HUES6 (cell line): Measurements from ENCODE around the gene NDUFA5.

Experiments
- H3K27ac ChIP-seq: 2 replicates; pipeline ENCODE4 v1.7.0; 2013; ENCODE audit warnings: low read depth, mild to moderate bottlenecking, low read length, inconsistent platforms
- H3K27me3 ChIP-seq: 2 replicates; pipeline ENCODE4 v1.6.1; 2013; ENCODE audit warnings: low read length; ENCODE audit not compliant: control insufficient read depth, insufficient read depth
- H3K36me3 ChIP-seq: 2 replicates; pipeline ENCODE4 v1.6.1; 2013; ENCODE audit warnings: low read length; ENCODE audit not compliant: control insufficient read depth, insufficient read depth
- H3K4me1 ChIP-seq: 2 replicates; pipeline ENCODE4 v1.6.1; 2013; ENCODE audit warnings: low read length; ENCODE audit not compliant: control insufficient read depth, insufficient read depth
- H3K4me3 ChIP-seq: 2 replicates; pipeline ENCODE4 v1.5.1; 2013; ENCODE audit warnings: low read depth, low read length
- H3K9ac ChIP-seq: one replicate; pipeline ENCODE4 v1.6.1; 2013; ENCODE audit warnings: mild to moderate bottlenecking, low read length
- H3K9me3 ChIP-seq: 2 replicates; pipeline ENCODE4 v1.6.1; 2013; ENCODE audit warnings: low read depth, low read length; ENCODE audit not compliant: control insufficient read depth, insufficient read depth

NDUFA5 gene

DNA sequence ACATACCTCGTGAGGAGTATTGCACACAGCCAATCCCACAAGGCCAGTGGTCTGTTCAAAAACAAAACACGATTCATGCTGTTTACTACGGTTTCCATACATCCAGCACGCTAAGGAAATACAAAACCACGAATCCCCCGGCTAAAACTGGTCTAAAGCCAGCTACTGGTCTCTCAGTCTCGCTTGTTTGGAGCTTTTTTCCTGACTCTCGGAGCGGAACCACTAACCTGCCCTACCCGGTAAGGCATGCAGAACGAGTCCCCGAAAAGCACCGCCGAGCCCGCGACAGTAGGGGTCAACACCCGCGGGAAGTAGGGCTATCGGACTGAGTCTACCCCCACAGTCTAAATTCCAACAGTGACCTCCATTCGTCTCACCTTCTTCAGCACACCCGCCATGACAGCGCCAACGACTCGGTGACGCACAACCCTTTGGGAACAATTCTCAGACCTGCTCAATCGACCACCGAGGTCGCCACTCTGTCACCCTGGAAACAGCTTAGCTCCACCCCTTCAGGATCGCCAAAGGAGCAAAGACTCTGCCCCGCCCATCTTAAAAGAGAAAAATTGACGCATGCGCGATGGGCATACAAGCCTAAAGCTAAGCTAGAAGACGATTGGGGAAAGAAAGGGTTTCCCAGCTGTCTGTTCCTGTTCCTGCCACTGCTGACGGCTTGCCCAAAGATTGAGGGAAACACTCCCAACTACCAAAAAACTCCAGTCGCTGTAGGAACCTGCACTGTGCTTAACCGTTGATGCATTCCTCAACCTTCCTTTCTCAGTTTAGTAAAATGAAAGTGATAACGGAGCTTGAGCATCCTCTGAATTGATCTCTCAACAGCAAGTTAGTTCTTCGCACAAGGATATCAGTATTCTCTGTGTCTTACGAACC, at the start of gene NDUFA5:
TSS of gene NDUFA5 (minus strand) at position 421 of the 891 bp plus-strand sequence. CDS start at position 398, 23 bp downstream.
- peak within 1 kb of the TSS; percentile 90 for H3K9ac ChIP-seq
- peaks cover 3% of the 10 kb centered on the region; the same call in 1 of the 2 replicates for H3K4me1 ChIP-seq
- no peaks in the 10 kb centered on the region for H3K27me3 ChIP-seq
- H3K9me3 ChIP-seq = no peaks in the 10 kb centered on the region
- peak within 1 kb of the TSS; percentile 39; the same call in 1 of the 2 replicates for H3K27ac ChIP-seq
- peak within 1 kb of the TSS; percentile 89 for H3K4me3 ChIP-seq
- peaks cover 24% of the 10 kb centered on the region for H3K36me3 ChIP-seq

DNA sequence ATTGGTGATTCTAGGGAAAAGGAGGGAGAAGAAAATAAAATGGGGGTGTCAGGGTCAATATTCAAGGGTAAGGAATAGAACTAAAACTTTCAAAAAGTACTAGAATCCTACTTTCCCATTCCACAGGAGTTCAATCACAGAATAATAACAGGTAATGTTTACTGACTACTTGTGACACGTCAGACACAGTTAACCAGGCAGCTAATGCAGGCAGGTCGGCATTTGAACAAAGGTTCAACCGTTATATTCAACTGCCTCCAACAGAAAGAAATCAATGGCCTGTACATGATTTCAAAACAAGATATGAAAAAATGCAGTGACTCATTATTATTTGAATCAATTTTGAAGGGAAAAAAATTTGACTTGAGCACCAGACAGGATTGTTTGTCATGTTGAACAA, 47.1 kb upstream of the NDUFA5 start:
- no peaks in the 10 kb centered on the region for H3K4me1 ChIP-seq
- no peak overlapping the region for H3K4me3 ChIP-seq
- H3K9me3 ChIP-seq = no peaks in the 10 kb centered on the region
- H3K27ac ChIP-seq = no peak overlapping the region
- H3K36me3 ChIP-seq = no peaks in the 10 kb centered on the region
- no peak overlapping the region for H3K9ac ChIP-seq
- no peaks in the 10 kb centered on the region for H3K27me3 ChIP-seq

DNA sequence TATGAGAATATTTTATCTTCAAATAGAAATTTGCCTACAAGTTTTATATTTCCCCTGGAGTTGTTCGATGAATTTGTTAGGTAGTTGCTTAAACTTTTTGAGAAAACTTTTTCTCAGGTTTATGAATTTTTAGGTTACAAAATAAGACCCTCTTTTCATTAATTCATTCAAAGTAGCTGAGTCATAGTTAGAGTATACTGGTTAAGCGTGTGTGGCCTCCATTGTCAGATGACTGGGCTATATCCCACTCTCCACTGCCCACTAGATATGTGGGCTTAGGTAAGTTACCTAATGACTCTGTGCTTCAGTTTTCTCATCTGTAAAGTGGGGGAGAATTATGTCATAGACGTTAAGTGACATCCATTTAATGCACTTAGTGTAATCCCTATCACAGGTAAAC, 45.0 kb upstream of the NDUFA5 start:
- Histone ChIP-seq H3K27me3 (no peaks in the 10 kb centered on the region), H3K27ac (no peak overlapping the region), H3K36me3 (no peaks in the 10 kb centered on the region), H3K4me3 (no peak overlapping the region), H3K9me3 (no peaks in the 10 kb centered on the region), H3K9ac (no peak overlapping the region), H3K4me1 (no peaks in the 10 kb centered on the region)

GRCh38 chr7:123601530-123601929, 43.9 kb upstream of the NDUFA5 start, which contains the start of gene ASB15:
ASB15 (plus strand) TSS chr7:123601821; CDS start chr7:123614503, 12,682 bp downstream.
- H3K9ac ChIP-seq = no peak within 1 kb of the TSS
- no peaks in the 10 kb centered on the region for H3K36me3 ChIP-seq
- H3K27me3 ChIP-seq = no peaks in the 10 kb centered on the region
- no peaks in the 10 kb centered on the region for H3K4me1 ChIP-seq
- H3K4me3 ChIP-seq = no peak within 1 kb of the TSS
- H3K27ac ChIP-seq = no peak within 1 kb of the TSS
- no peaks in the 10 kb centered on the region for H3K9me3 ChIP-seq

DNA sequence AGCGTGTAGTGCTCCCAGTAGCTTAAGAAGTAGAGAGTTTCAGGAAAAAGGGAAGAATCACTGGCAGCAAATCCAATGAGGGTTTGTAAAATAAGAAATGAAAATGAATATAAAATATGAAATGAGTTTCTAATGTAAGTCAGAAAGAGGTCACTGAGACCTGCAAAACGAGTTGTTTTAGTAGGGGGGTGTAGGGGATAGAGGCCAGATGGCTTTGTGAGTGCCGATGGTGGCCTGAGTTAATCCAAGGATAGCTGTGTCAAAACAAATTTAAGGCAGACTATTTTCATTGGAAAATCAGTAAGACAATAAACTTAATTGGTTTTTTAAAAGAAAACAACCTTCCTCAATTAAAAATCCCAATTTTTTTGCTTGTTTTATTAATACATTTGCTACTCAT, 43.3 kb upstream of the NDUFA5 start:
- H3K27me3 ChIP-seq = no peaks in the 10 kb centered on the region
- H3K4me1 ChIP-seq = no peaks in the 10 kb centered on the region
- no peaks in the 10 kb centered on the region for H3K36me3 ChIP-seq
- no peak overlapping the region for H3K4me3 ChIP-seq
- H3K9me3 ChIP-seq = no peaks in the 10 kb centered on the region
- no peak overlapping the region for H3K9ac ChIP-seq
- no peak overlapping the region for H3K27ac ChIP-seq

GRCh38 chr7:123599766-123600165, 42.1 kb upstream of the NDUFA5 start:
- Histone ChIP-seq H3K4me3 (no peak overlapping the region), H3K9ac (no peak overlapping the region), H3K4me1 (peaks cover 5% of the 10 kb centered on the region), H3K9me3 (no peaks in the 10 kb centered on the region), H3K36me3 (no peaks in the 10 kb centered on the region), H3K27ac (no peak overlapping the region), H3K27me3 (no peaks in the 10 kb centered on the region)

DNA sequence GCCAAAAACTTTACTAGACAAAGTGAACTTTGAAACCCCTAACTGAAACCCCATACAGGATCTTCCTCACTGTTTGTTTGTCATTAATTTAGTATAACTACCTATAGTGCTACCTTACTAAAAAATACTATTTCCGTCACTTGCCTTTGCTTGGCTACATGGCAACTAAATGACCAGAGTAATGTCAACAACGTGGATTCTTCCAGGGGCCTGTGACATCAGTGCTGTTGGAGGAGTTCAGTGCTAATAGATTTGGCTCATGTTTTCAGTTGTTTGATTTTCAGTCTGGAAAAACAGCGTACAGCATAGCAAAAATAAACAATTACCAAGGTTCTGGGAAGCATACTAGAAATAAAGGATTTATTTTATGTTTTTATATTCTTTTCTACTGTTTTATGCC, 41.0 kb upstream of the NDUFA5 start:
- Histone ChIP-seq H3K9ac (no peak overlapping the region), H3K4me1 (peaks cover 11% of the 10 kb centered on the region), H3K9me3 (no peaks in the 10 kb centered on the region), H3K36me3 (no peaks in the 10 kb centered on the region), H3K27me3 (no peaks in the 10 kb centered on the region), H3K27ac (no peak overlapping the region), H3K4me3 (no peak overlapping the region)

- H3K9me3 ChIP-seq = no peaks in the 10 kb centered on the region
- H3K36me3 ChIP-seq = no peaks in the 10 kb centered on the region
- H3K4me1 ChIP-seq = peaks cover 11% of the 10 kb centered on the region
- H3K4me3 ChIP-seq = peak overlapping the region; percentile 30
- H3K9ac ChIP-seq = no peak overlapping the region
- H3K27me3 ChIP-seq = no peaks in the 10 kb centered on the region
- H3K27ac ChIP-seq = no peak overlapping the region
Measured at GRCh38 chr7:123594813-123595241, 37.2 kb upstream of the NDUFA5 start.

DNA sequence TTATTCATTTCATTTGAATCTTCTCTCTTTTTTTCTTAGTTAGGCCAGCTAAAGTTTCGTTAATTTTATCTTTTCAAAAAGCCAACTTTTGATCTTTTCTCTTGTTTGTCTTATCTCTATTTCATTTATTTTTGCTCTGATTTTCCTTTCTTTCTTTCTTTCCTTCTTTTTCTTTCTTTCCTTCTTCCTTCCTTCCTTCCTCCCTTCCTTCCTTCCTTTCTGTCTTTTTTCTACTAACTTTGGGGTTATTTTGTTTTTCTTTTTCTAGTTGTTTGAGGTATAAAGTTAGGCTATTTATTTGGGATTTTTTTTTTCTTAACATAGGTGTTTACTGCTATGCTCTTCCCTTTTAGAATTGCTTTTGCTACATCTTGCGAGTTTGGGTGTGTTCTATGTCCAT, 30.8 kb upstream of the NDUFA5 start:
- H3K9ac ChIP-seq = no peak overlapping the region
- no peaks in the 10 kb centered on the region for H3K4me1 ChIP-seq
- no peak overlapping the region for H3K4me3 ChIP-seq
- no peaks in the 10 kb centered on the region for H3K36me3 ChIP-seq
- no peaks in the 10 kb centered on the region for H3K9me3 ChIP-seq
- H3K27me3 ChIP-seq = no peaks in the 10 kb centered on the region
- no peak overlapping the region for H3K27ac ChIP-seq

DNA sequence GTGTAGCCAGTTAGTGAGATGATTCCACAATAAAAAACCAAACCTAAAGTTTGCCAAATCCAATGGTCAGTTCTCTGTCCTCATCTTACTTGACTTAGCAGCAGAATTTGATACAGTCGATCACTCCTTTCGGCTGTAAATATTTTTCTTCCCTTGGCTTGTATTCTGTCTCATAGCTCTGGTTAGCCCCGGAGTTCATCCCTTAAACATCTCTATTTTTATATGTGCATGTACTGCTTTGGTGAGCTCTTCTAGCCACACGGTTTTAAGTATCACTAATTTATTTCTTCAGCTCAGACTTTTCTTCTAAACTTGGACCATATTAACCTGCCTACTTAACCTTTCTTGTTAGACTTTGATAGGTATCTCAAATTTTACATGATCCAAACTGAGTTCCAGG, 26.2 kb upstream of the NDUFA5 start:
- H3K27ac ChIP-seq = no peak overlapping the region
- no peaks in the 10 kb centered on the region for H3K36me3 ChIP-seq
- H3K4me3 ChIP-seq = no peak overlapping the region
- no peaks in the 10 kb centered on the region for H3K27me3 ChIP-seq
- H3K9me3 ChIP-seq = no peaks in the 10 kb centered on the region
- peaks cover 6% of the 10 kb centered on the region for H3K4me1 ChIP-seq
- no peak overlapping the region for H3K9ac ChIP-seq

- H3K27ac ChIP-seq = no peak overlapping the region
- H3K9me3 ChIP-seq = no peaks in the 10 kb centered on the region
- peaks cover 9% of the 10 kb centered on the region for H3K4me1 ChIP-seq
- no peaks in the 10 kb centered on the region for H3K27me3 ChIP-seq
- H3K4me3 ChIP-seq = no peak overlapping the region
- H3K9ac ChIP-seq = no peak overlapping the region
- H3K36me3 ChIP-seq = no peaks in the 10 kb centered on the region
Measured at GRCh38 chr7:123581162-123581459, 23.5 kb upstream of the NDUFA5 start.
